Kasumi-1 (cell line): ENCODE results near the gene CEP192.

Experiments
- DNase-seq, 2 experiments: peaks; one replicate each; lab custom pipeline; 2025; lab: John Stamatoyannopoulos, UW

Gene CEP192

DNA sequence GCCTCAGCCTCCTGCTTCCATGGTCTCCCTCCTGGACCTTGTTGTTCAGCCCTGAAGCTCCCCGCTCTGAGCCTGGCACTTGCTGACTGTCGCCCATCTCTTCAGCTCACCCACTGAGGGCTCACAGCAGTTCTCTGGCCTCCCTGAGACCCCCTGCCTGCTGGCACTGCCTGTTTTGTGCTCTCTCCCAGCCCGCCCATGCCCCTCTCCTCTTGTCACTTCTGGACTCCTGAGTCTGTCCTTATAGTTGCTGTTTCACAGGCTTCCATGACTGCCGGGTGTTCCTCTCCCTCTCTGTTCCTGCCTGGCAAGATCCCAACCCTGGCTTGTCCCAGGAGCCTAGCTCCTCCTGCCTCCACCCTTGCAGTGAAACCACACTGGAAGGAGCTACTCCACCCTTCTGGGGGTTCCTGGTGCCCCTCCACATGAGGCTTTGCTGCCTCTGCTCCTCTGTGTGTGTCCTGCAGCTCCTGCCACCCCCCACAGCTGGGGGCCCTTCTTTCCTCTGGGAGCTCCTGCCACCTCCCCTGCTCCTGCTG is 110.6 kb downstream of the CEP192 start:
- DNase-seq, result no peak

DNA sequence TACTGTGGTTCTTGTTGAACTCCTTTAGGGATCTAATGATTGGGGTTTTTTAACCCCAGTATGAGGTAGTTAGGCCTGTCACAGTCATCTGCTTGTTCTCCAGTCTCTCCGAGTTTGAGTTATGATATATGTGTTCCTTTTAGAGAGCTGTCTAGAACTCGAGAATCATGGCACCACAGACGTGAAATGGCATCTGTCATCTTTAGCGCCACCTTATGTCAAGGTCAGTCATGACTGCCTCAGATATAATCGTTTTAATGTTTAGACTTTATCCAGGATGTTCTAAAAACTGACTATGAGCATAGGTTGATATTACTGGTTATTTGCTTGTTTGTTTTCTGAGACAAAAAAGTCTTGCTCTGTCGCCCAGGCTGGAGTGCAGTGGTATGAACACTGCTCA is 112.2 kb downstream of the CEP192 start:
- peak; percentile 20 to 29 for DNase-seq

DNA sequence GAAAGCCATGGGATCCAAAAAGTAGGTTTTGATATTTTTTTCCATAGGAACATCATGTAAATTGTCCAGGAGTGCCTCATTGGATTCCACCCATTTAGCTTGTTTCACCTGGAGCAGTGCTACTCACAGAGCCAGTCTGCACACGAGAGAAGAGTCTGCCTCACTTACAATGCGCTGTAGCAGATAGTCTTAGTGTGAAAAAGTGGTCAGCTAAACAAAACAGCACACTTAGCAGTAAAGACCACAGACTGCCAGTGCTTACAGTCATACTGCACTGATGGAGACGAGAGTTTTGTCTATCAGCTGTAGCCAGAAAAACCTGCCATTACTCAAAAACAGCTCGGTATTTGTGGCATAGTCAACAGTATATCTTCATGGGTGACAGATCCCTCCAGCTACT is 113.9 kb downstream of the CEP192 start:
- DNase-seq, result no peak

DNA sequence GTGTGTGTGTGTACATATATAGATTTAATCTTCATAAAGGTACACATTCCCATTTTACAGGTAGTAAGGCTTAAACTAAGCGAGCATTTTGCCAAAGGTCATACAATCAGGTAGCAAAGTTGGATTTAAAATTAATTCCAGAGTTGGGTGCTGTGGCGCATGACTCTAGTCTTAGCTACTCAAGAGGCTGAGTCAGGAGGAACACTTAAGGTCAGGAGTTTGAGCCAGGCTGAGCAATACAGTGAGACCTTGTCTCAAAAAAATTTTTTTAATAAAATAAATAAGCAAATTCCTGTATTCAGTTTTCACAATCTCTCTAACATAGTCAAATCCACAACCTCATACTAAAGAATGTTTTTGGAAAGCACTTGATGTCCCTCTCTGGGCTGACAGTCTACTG is 115.9 kb downstream of the CEP192 start:
- DNase-seq, result no peak

DNA sequence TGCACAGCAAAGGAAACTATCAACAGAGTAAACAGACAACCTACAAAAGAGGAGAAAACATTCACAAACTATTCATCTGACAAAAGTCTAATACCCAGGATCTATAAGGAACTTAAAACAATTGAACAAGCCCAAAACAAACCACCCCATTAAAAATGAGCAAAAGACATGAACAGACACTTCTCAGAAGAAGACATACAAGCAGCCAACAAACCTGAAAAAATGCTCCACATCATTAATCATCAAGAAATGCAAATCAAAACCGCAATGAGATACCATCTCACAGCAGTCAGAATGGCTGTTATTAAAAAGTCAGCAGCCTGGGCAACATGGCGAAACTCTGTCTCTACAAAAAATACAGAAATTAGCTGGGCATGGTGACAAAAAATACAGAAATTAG is 117.2 kb downstream of the CEP192 start:
- DNase-seq, result no peak

DNA sequence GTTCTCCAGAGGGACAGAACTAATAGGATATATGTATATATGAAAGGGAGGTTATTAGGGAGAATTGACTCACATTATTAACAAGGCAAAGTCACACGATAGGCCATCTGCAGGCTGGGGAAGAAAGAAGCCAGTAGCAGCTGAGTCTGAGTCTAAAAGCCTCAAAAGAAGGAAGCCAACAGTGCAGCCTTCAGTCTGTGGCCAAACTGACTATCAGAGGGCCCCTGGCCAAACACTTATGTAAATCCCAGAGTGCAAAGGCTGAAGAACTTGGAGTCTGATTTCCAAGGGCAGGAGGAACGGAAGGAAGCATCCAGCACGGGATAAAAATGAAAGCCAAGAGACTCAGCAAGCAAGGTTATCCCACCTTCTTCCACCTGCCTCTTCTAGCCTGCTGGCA is 119.4 kb downstream of the CEP192 start:
- peak; percentile 18 to 24 for DNase-seq

DNA sequence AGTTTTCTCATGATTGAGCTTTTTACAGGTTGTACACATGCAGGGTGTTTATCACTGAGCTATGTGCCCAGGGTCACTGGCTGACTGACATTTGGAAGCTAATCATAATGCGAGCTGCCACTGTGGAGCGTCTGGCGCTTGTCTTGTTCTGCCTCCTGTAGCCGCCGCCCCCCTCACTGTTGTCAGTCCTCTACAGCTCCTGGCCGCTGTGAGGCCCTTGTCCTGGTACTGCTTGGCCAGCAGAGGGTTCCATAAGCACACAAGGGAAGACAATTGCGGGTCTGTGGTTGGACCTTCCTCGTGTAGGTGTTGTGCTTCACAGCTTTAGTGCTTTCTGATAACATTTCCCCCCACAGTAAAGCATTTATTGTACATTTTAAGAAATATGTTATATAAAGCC is 121.8 kb downstream of the CEP192 start:
- peak in 1 of 2 experiments; percentile 7 for DNase-seq

DNA sequence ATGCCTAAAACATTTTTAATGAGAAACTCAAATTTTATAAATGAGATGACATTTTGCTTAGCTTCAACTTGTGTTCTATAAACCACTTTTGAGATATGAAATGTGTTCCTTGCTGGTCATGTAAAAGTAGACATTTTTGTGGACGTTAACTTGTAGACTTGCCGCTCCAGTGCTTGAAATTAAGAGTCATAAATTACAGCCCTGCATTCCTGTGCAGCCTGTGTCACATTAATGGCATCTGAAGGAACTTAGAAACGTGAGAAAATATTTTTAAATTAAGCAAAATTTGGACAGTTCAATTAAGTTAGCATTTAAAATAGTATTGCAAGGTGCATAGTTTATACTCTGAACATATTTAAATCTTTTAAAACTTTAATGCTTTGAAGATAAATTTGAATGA is 129.1 kb downstream of the CEP192 start:
- no peak for DNase-seq

DNA sequence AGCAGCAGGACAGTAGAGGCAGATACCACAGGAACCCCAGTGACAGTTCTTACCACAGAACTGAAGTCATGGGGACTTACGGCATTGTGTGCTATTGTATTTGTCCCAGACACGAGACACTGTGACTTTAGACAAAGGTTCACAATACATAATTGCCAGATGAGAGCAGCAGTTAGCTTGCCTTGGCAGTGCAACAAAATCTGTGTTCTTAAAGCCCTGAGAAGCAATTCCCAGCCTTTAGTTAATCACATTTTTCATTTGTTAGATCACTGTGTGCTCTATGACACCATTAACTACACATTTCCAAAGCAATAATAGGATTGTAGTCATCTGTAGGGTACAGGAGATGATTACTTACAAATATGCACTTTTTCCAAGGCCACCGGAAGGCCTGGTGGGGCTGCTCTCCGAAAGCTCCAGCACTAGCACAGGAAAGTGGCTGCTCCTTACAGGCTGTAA is 129.8 kb downstream of the CEP192 start:
- DNase-seq, result no peak

DNA sequence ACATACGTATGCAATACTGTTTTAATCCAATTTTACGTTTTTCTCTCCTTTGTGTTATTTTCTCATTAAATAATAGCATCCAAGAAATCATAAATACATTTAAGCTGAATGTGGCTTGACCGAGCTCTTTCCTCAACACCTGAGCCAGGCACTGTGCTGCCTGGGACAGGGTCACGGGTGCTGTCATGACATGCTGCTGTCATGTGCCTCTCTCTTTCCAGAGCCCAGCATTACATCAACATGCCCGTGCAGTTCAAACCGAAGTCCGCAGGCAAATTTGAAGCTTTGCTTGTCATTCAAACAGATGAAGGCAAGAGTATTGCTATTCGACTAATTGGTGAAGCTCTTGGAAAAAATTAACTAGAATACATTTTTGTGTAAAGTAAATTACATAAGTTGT is 133.2 kb downstream of the CEP192 start:
- DNase-seq, result no peak

DNA sequence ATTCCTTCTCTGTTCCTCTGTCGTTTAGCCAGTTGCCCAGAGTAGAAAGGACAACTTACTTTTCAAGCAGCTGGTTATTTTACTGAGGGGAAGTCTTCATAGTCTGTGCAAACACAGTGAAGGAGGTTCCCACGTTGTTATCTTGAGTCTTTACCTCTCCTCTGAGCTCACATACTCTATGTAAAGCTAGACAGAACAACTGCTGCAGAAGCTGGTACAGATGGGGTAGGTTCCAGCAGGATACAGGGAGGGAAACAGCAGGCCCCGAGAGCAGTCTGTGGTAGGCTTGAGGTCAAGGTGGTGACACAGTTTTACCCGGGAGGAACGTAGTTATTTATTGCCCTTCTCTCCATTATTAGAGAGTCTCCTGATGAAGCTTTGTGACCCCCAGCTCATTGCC is 134.0 kb downstream of the CEP192 start:
- no peak for DNase-seq

DNA sequence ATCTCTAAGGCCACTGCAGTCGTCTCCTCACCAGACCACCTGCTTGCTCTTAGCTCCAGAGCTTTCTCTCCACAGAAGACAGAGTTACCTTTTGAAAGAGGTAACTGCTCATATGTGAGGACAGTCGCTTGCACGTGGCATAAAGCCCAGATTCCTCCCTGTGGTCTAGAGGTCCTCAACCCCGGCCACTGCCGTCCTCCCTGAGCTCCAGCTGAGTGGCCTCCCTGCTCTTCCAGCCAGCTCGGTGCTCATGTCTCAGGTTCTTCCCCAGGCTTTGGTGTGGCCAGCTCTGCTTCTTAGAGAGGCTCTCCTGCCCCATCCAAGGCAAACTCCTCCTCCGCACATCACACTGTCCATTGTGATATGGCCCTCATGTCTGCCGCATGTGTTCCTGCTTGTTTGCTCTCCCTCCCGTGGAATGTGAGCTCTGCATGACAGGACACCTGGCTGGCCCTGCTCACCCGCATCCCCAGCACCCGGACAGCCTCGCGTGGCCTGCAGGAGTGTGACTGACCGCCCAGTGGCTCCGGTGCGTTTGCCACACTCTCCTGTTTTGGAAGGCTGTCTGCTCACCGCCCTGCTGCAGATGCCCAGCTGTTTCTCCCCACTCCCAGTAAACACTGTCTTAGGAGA is 135.9 kb downstream of the CEP192 start:
- DNase-seq, result no peak

DNA sequence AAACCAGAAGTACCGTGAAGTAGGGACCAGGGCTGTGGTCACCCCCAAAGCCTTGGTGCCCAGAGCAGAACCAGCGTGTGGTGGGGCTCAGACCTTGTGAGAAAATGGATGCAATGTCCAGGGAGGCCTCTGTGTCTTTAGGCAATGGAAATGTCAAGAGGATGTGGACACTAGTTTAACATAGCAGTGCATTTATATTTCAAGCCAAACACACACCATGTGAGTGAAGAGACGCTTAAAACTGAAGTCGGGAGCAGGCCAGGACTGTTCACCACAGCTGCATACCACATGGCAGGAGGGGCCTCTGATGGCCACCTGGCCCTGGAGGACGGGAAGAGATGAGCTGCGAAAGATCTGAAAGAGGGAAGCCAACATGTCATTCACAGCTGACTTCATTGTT is 140.1 kb downstream of the CEP192 start:
- DNase-seq, result no peak

DNA sequence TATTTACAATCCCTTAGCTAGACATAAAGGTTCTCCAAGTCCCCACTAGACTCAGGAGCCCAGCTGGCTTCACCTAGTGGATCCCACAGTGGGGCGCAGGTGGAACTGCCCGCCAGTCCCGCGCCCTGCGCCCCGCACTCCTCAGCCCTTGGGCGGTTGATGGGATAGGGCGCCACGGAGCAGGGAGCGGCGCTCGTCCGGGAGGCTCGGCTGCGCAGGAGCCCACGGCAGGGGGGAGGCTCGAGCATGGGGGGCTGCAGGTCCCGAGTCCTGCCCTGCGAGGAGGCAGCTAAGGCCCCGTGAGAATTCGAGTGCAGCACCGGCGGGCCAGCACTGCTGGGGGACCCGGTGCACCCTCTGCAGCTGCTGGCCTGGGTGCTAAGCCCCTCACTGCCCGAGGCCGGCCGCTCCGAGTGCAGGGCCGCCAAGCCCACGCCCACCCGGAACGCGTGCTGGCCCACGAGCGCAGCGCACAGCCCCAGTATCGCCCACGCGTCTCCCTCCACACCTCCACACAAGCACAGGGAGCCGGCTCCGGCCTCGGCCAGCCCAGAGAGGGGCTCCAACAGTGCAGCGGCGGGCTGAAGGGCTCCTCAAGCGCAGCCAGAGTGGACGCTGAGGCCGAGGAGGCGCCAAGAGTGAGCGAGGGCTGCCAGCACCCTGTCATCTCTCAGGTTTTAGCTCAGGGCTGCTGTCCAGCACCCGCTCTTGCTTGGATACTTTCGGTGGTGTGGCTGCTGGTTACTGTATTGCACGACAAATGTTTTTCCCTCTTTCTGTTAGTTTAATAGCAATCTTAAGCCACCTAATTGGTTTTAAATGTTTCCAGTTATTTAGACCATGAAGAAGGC is 143.6 kb downstream of the CEP192 start:
- DNase-seq, result no peak

DNA sequence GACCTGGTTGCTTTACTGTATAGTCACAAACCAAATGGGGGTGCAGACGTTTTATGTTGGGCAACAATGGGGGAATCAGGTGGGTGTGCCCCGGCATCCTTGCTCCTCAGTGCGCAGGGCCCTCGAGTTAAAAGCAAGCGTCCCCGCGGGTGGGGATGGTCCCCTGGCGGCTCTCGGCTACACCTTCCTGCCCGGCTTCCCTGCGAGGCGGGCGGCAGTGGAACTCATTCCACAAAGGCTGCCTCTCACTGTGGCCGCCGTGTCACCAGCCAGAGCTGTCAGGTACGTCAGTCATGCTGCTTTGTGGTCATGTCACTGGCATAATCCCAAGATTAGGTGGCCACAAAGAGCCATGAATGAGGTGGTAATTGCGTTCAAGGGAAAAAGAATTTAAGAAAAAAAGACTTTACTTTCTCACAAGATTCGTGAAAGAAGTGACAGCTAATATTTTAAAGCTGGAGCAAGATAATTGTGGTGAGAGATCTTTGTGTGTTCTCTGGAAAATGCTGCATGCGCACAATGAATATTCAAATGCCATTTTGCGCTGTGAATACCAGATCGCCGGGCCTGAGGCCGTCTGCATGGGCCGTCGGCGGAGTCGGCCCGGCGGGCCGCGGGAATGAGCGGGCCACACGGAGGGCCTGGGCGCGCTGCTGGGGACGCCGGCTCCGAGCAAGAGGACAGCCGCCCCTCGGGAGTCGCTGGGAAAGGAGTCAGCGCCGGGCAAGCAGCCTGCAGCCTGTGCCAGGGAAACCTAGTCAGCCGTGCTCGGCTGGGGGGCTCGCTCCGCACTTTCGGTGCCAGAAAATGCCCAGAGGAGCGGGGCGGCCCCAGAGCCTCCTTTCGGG is 145.1 kb downstream of the CEP192 start:
- DNase-seq, result no peak

DNA sequence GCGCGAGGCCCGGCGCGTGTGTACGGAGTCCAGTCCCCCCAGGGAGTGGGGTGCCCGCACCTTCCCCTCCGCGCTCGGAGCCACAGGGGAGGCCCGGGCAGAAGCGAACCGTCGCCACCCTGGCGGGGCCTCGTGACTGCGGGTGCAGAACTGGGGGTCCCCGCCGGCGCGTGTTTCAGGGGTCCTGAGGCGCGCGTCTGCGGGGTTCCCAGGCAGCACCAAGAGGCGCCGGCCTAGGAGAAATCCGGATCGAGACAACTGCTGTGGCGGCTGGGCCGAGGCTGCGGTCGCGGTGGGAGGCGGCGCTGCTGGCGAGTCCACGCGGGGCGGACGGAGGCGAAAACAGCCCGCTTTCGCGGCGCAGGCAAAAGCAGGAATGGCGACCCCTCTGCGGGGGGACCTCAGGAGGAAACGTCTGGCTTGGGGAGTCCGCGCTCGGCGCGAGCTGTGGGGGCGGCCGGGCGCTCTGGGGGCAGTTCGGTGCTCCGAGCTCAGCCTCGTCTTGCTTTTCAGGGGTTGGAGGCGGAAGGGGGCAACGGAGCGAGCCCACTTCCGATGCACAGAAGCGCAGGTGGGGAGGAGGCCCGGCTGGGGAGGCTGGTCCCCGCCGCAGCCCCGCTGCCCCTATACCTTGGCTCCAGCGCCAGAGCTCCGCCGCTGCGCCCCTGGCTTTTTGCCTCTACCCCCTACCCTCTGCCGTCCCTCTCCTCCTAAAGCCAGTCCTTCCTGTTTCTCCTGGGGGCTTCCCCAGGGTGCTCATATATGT is 145.9 kb downstream of the CEP192 start:
- peak in 1 of 2 experiments; percentile 50 for DNase-seq

DNA sequence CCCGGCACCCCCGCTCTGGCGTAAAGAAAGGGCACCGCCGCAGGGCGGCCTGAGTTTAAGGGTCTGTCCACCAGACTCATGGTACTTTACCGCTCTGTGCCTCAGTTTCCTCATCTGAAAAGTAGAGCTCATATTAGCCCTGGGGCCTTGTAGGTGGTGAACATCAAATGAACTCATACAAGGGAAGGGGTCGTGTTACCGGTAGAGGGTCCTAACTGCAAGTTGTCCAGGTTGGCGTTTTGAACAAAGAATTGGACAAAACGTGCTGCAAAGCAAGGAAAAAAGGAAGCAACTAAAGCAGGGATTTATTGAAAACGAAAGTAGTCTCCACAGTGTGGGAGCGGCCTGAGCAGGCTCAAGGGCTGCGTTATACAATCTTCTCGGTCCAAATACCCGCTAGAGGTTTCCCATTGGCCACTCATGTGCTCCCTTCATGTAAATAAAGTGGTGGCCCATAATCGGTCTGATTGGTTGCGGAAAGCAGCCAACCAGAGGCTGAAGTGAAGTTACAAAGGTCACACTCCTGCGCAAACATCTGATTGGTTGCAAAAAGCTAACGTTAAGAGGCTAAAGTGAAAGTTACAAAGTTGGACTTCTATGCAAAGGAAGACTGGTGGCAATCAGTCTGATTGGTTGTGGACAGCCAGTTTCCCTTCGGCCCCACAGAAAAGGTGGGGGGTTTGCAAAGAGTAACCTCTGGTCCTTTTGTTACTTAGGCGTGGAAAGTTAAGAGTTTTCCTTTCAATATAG is 146.7 kb downstream of the CEP192 start:
- peak; percentile 64 to 68 for DNase-seq

DNA sequence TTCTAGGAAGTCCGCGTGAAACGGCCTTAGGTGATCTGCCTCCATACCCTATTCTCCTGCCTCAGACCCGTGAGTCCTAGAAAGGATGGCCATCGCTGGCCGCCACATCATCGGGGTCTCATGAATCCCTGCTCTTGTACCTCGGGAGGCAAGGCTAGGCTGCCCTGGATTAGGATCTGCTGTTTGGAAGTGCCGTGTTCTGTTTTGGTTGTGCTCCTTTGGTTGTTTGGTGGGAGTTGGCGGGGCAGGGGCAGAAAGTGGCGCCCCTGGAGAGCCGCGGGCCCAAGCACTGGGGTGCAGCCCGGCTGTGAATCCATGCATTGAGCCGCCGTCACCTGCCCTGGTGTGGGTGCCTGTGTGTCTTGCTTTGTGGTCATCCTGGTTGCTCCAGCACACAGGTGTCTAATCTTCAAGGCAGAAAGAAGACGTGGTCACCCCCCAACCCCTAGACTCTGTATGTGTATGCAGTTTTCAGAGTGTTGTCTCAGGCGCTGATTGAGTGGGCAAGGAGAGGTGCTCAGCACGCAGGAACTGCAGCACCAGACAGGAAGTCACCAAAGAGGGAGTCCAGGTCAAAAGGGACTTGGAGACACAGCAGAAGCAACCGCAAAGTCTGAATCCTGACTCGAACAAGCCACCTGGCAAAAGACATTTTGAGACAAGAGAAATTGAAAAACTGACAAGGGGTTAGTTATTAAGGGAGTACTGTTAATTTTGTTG is 147.4 kb downstream of the CEP192 start:
- DNase-seq, result no peak

DNA sequence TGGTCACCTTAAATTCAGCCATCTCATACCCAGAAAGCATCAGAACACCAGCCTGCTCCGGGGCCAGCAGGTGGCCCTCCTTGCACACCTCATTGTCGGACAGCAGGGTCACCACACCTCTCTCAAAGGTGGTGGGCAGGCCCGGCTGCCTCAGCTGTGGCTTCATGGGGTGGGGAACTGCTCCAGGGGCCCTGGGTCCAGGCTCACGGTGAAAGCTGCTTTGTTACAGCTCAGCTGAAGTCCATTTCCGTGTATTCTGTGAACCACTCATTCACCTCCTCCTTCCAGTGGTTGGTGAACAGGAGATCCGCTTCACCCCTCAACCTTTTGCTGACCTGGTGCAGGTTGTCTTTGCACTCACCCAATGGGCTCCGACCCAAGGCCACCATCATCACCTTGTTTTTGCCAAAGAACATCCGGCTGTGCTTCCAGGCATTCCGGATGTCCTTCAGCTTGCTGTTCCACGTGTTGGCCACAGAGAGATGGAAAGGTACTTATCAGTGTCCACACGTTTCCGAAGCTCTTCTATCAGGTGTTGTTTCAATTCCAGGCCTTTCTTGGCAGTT is 148.8 kb downstream of the CEP192 start:
- DNase-seq, result no peak

DNA sequence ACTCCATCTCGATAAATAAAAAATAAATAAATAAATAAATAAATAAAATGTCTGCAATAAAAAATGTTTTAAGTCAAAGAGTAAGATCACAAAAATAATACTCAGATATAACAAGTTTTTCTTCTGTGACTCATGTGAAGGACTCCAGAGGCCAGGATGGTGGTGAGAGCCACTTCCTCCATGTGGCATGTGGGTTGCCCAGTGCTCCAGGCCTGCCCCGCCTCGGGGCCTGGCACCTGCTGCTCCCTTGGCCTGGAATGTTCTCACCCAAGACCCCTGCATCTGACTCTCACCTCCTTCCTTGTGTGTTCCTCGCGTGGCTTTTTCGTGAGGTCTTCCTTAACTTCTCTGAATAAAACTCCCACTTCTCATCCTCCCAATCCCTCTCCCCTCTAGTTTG is 150.0 kb downstream of the CEP192 start:
- DNase-seq, result no peak
